Spinal cord (tissue), 10 donors: ENCODE results near the gene PPM1L. TPM values are rescaled to one million over a fixed set of nuclear protein-coding genes. Genes with fewer than 3 reads are reported as not detected.

Experiments used
- DNase-seq, 6 donors: peaks; one replicate each; pipeline versions ENCODE4 v3.0.0 to v3.0.0-alpha.2; 2013 to 2015; ENCODE audit warnings: low spot score in 6 of 6, low read depth in 4 of 6
- H3K27ac ChIP-seq: one replicate; pipeline ENCODE4 v1.5.1; 2013; ENCODE audit warnings: low read depth, low read length, control low read depth
- H3K27me3 ChIP-seq: one replicate; pipeline ENCODE4 v1.6.1; 2013; ENCODE audit warnings: low read length; ENCODE audit not compliant: control insufficient read depth, insufficient read depth
- H3K36me3 ChIP-seq: one replicate; pipeline ENCODE4 v1.6.1; 2013; ENCODE audit warnings: low read length; ENCODE audit not compliant: control insufficient read depth, insufficient read depth
- H3K4me1 ChIP-seq: one replicate; pipeline ENCODE4 v1.6.1; 2013; ENCODE audit warnings: low read length; ENCODE audit not compliant: control insufficient read depth, insufficient read depth
- H3K4me3 ChIP-seq: one replicate; pipeline ENCODE4 v1.5.1; 2013; ENCODE audit warnings: low read depth, low read length, control low read depth
- H3K9me3 ChIP-seq: one replicate; pipeline ENCODE4 v1.6.1; 2013; ENCODE audit warnings: low read length; ENCODE audit not compliant: control insufficient read depth, insufficient read depth
- WGBS: methylation state at CpG from one replicate; pipeline ENCODE4 v1.1.5; 2013; ENCODE audit warnings: missing lambda C conversion rate; ENCODE audit not compliant: insufficient coverage; 5-methylcytosine and 5-hydroxymethylcytosine counted together
- polyA plus RNA-seq, 2 donors: library from polyadenylated mRNA; unstranded; fragments of 120-200 nt; gene quantifications; one replicate each; pipeline ENCODE4 v1.2.1, GENCODE V29; 2013; ENCODE audit not compliant: insufficient read length in 2 of 2
- total RNA-seq, 2 donors: library from RNA; depleted of rRNA in 1 of 2; stranded (reverse); fragments of 120-200 nt in 1 of 2; fragments of >200 nt in 1 of 2; gene quantifications; one replicate each; pipeline versions ENCODE4 v1.2.3 to v1.2.4, GENCODE V29; 2013 to 2014
- donor health status: healthy.

The PPM1L gene
- total and polyA plus RNA-seq, 4 donors, result 15.4 to 47.9 (median 24.5) TPM

- Histone ChIP-seq H3K27me3 (no peaks in the 10 kb centered on the region), H3K4me3 (no peak overlapping the region), H3K4me1 (no peaks in the 10 kb centered on the region), H3K27ac (no peak overlapping the region), H3K36me3 (no peaks in the 10 kb centered on the region), H3K9me3 (peaks cover 1% of the 10 kb centered on the region)
- no CpG with 5 or more reads among the region's 3 CpGs for WGBS
- DNase-seq, result peak in 1 of 6 donors; percentile 31
Observed at GRCh38 chr3:160829486-160830009, 73.5 kb downstream of the PPM1L start.

GRCh38 chr3:160830796-160831195, 74.8 kb downstream of the PPM1L start:
- DNase-seq, result no peak
- H3K27ac ChIP-seq, result no peak overlapping the region

GRCh38 chr3:160831401-160831800, 75.4 kb downstream of the PPM1L start:
- Histone ChIP-seq H3K27ac (no peak overlapping the region), H3K27me3 (no peaks in the 10 kb centered on the region), H3K36me3 (no peaks in the 10 kb centered on the region), H3K4me1 (no peaks in the 10 kb centered on the region), H3K9me3 (peaks cover 2% of the 10 kb centered on the region), H3K4me3 (no peak overlapping the region)
- DNase-seq, result no peak
- WGBS, result 50% methylated on average over 1 of the region's 3 CpGs

More at GRCh38 chr3:160830796-160831195, 74.8 kb downstream of the PPM1L start:
- H3K4me3 ChIP-seq, result no peak overlapping the region
- H3K36me3 ChIP-seq, result no peaks in the 10 kb centered on the region
- no peaks in the 10 kb centered on the region for H3K27me3 ChIP-seq
- H3K4me1 ChIP-seq, result no peaks in the 10 kb centered on the region
- no CpG with 5 or more reads among the region's 1 CpG for WGBS
- peaks cover 2% of the 10 kb centered on the region for H3K9me3 ChIP-seq

- no peak for DNase-seq
- WGBS, result 14% methylated on average over 3 of the region's 3 CpGs
Observed at GRCh38 chr3:160837394-160837980, 81.5 kb downstream of the PPM1L start.

GRCh38 chr3:160840590-160840989, 84.6 kb downstream of the PPM1L start:
- Histone ChIP-seq H3K9me3 (peaks cover 3% of the 10 kb centered on the region), H3K4me1 (no peaks in the 10 kb centered on the region), H3K4me3 (no peak overlapping the region), H3K36me3 (no peaks in the 10 kb centered on the region), H3K27me3 (no peaks in the 10 kb centered on the region), H3K27ac (no peak overlapping the region)
- DNase-seq, result no peak
- 89% methylated on average over 2 of the region's 2 CpGs for WGBS

More at GRCh38 chr3:160837394-160837980, 81.5 kb downstream of the PPM1L start:
- H3K27ac ChIP-seq, result no peak overlapping the region
- no peak overlapping the region for H3K4me3 ChIP-seq
- peaks cover 2% of the 10 kb centered on the region for H3K9me3 ChIP-seq
- H3K27me3 ChIP-seq, result no peaks in the 10 kb centered on the region
- H3K36me3 ChIP-seq, result no peaks in the 10 kb centered on the region
- H3K4me1 ChIP-seq, result no peaks in the 10 kb centered on the region

- Histone ChIP-seq H3K4me1 (no peaks in the 10 kb centered on the region), H3K9me3 (peaks cover 3% of the 10 kb centered on the region), H3K27me3 (no peaks in the 10 kb centered on the region), H3K4me3 (no peak overlapping the region), H3K27ac (no peak overlapping the region), H3K36me3 (no peaks in the 10 kb centered on the region)
- no CpG with 5 or more reads among the region's 1 CpG for WGBS
- DNase-seq, result no peak
Observed at GRCh38 chr3:160841455-160841854, 85.4 kb downstream of the PPM1L start.

- no peaks in the 10 kb centered on the region for H3K36me3 ChIP-seq
- peaks cover 3% of the 10 kb centered on the region for H3K9me3 ChIP-seq
- peak in 1 of 6 donors; percentile 30 for DNase-seq
- WGBS, result 96% methylated on average over 2 of the region's 3 CpGs
- no peaks in the 10 kb centered on the region for H3K4me1 ChIP-seq
- H3K27me3 ChIP-seq, result no peaks in the 10 kb centered on the region
- H3K27ac ChIP-seq, result no peak overlapping the region
- no peak overlapping the region for H3K4me3 ChIP-seq
Observed at GRCh38 chr3:160842021-160843005, 86.3 kb downstream of the PPM1L start.

GRCh38 chr3:160851629-160852210, 95.7 kb downstream of the PPM1L start:
- no peak for DNase-seq
- no peaks in the 10 kb centered on the region for H3K36me3 ChIP-seq
- H3K27me3 ChIP-seq, result no peaks in the 10 kb centered on the region
- H3K4me1 ChIP-seq, result no peaks in the 10 kb centered on the region
- no peak overlapping the region for H3K27ac ChIP-seq
- 93% methylated on average over 3 of the region's 8 CpGs for WGBS
- H3K4me3 ChIP-seq, result no peak overlapping the region
- H3K9me3 ChIP-seq, result peaks cover 3% of the 10 kb centered on the region

- 96% methylated on average over 2 of the region's 2 CpGs for WGBS
Observed at GRCh38 chr3:160852856-160853255, 96.8 kb downstream of the PPM1L start.

More at GRCh38 chr3:160852856-160853255, 96.8 kb downstream of the PPM1L start:
- no peaks in the 10 kb centered on the region for H3K36me3 ChIP-seq
- no peak for DNase-seq
- no peaks in the 10 kb centered on the region for H3K27me3 ChIP-seq
- no peaks in the 10 kb centered on the region for H3K4me1 ChIP-seq
- no peak overlapping the region for H3K4me3 ChIP-seq
- H3K9me3 ChIP-seq, result peaks cover 3% of the 10 kb centered on the region
- no peak overlapping the region for H3K27ac ChIP-seq
